ENCODE results near the gene CISD2. TPM values are rescaled to one million over a fixed set of nuclear protein-coding genes. Genes with fewer than 3 reads are reported as not detected.

CISD2 gene
- total and polyA plus RNA-seq, 12 donors, result 13.5 to 64.6 (median 34.3) TPM

DNA sequence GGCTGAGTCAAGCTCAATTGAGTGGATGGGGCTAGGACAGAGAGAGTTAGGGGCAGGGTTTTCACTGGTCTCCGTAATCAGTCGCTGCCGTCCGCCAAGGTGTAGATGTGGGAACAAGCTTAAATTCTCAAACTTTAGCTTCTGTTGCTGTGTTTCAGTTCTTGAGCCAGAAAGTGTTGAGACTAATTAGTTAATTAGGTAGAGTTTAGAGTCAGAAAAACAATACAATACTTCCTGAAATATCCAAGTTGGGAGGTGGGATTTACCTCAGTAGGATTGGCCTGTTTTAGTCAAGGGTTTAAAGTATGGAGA lies 40.3 kb upstream of the CISD2 start:
- H3K4me1 ChIP-seq (replicated peaks in 1 of 2), result peaks cover 15 to 32% of the 10 kb centered on the region in 2 donors
- no peak for DNase-seq
- no peaks in the 10 kb centered on the region for H3K36me3 ChIP-seq (replicated peaks in 1 of 2)
- TF ChIP-seq, protein P1, sequence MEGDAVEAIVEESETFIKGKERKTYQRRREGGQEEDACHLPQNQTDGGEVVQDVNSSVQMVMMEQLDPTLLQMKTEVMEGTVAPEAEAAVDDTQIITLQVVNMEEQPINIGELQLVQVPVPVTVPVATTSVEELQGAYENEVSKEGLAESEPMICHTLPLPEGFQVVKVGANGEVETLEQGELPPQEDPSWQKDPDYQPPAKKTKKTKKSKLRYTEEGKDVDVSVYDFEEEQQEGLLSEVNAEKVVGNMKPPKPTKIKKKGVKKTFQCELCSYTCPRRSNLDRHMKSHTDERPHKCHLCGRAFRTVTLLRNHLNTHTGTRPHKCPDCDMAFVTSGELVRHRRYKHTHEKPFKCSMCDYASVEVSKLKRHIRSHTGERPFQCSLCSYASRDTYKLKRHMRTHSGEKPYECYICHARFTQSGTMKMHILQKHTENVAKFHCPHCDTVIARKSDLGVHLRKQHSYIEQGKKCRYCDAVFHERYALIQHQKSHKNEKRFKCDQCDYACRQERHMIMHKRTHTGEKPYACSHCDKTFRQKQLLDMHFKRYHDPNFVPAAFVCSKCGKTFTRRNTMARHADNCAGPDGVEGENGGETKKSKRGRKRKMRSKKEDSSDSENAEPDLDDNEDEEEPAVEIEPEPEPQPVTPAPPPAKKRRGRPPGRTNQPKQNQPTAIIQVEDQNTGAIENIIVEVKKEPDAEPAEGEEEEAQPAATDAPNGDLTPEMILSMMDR (IDR thresholded peaks at IDR 0.05), result peak in 1 of 6 experiments; percentile 10
- TF ChIP-seq POLR2A (IDR thresholded peaks at IDR 0.05), result no peak
- no peaks in the 10 kb centered on the region for H3K27me3 ChIP-seq
- intact Hi-C loops (cut with DNase I), result loop anchor here in 1 of 2 donors (5.0 kb wide), 1 partner anchor 39 kb away; the partner anchor contains the start of gene CISD2
- H3K9me3 ChIP-seq (replicated peaks in 1 of 3), result no peaks in the 10 kb centered on the region
- peak overlapping the region; percentile 98 to 100 (median 100) for H3K27ac ChIP-seq
- peak overlapping the region in 3 of 4 donors; percentile 39 to 95 (median 84) for H3K4me3 ChIP-seq
- WGBS, 4 donors, result 0 to 3% (median 0%) methylated on average over 4 of the region's 4 CpGs

DNA sequence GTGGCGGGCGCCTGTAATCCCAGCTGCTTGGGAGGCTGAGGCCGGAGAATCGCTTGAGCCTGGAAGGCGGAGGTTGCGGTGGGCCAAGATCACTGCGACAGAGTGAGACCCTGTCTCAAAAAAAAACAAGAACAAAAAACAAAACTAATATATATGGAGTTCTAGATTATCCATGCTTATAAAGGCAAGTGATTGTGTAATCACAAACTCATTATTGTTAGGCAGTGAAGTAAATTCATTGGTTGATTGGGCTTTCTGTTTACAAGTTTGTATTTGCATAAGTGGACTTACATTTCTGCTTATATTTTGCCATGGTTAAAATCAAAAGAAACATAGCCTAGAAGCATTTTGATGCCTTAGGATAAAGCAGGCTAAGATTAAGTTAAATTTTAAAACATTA lies 39.0 kb upstream of the CISD2 start:
- intact Hi-C loops (cut with DNase I), result loop anchor here in 1 of 2 donors (5.0 kb wide), 1 partner anchor 37 kb away; the partner anchor contains the start of gene CISD2
- Histone ChIP-seq H3K36me3 (replicated peaks in 1 of 2) (no peaks in the 10 kb centered on the region), H3K4me3 (no peak overlapping the region), H3K4me1 (replicated peaks in 1 of 2) (peaks cover 9 to 22% of the 10 kb centered on the region in 2 donors), H3K27ac (no peak overlapping the region), H3K9me3 (replicated peaks in 1 of 3) (no peaks in the 10 kb centered on the region), H3K27me3 (no peaks in the 10 kb centered on the region)
- TF ChIP-seq POLR2A (IDR thresholded peaks at IDR 0.05), result no peak
- TF ChIP-seq, protein P1 (IDR thresholded peaks at IDR 0.05), result no peak
- WGBS, 4 donors, result 93 to 98% (median 95%) methylated on average over 7 of the region's 7 CpGs
- DNase-seq, result no peak

DNA sequence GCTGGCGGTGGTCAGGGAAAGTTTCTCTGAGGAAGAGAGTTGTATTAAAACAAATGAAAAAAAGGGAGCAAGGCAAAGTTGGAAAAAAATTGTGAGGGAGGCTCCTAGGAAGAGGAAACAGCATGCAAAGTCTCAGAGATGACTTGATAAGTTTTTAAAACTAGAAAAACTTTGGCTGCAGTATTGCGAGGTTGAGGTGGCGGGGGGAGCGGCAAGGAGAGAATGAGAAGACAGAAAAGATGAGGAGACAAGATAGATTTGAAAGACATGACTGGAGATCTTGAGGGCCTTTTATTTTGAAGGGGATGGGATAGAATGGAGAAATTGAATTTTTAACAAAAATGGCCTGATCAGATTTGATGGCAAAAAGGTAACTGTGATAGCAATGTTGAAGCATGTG lies 36.7 kb upstream of the CISD2 start:
- 92 to 96% (median 94%) methylated on average over 4 of the region's 4 CpGs for WGBS, 4 donors

DNA sequence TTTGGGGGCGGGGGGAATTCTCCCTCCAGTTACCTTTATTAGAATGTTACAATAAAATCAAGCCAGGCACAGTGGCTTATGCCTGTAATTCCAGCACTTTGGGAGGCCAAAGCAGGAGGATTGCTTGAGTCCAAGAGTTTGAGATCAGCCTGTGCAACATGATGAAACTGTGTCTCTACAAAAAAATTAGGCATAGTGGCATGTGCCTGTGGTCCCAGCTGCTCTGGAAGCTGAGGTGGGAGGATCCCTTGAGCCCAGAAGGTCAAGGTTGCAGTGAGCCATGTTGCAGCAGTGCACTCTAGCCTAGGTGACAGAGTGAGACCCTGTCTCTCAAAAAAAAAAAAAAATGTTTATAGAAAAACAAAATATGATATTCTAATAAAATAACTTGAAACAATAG lies 36.1 kb upstream of the CISD2 start:
- Histone ChIP-seq H3K4me1 (replicated peaks in 1 of 2) (peaks cover 9 to 22% of the 10 kb centered on the region in 2 donors), H3K36me3 (replicated peaks in 1 of 2) (no peaks in the 10 kb centered on the region), H3K27me3 (no peaks in the 10 kb centered on the region), H3K27ac (peak overlapping the region in 1 of 5 donors; percentile 25), H3K4me3 (no peak overlapping the region), H3K9me3 (replicated peaks in 1 of 3) (no peaks in the 10 kb centered on the region)
- intact Hi-C loops (cut with DNase I), result no loop called here
- peak in 2 of 7 donors; percentile 20 to 45 for DNase-seq
- 86 to 97% (median 91%) methylated on average over 1 of the region's 1 CpG for WGBS, 4 donors
- TF ChIP-seq, protein P1 (IDR thresholded peaks at IDR 0.05), result no peak
- no peak for TF ChIP-seq POLR2A (IDR thresholded peaks at IDR 0.05)

More for the DNA sequence above, 36.7 kb upstream of the CISD2 start:
- DNase-seq, result no peak
- Histone ChIP-seq H3K9me3 (replicated peaks in 1 of 3) (no peaks in the 10 kb centered on the region), H3K27me3 (no peaks in the 10 kb centered on the region), H3K27ac (no peak overlapping the region), H3K36me3 (replicated peaks in 1 of 2) (no peaks in the 10 kb centered on the region), H3K4me3 (no peak overlapping the region), H3K4me1 (replicated peaks in 1 of 2) (peaks cover 9 to 22% of the 10 kb centered on the region in 2 donors)
- no peak for TF ChIP-seq POLR2A (IDR thresholded peaks at IDR 0.05)
- TF ChIP-seq, protein P1 (IDR thresholded peaks at IDR 0.05), result no peak
- intact Hi-C loops (cut with DNase I), result no loop called here

Measured in adrenal gland (tissue), 12 donors.